ENCODE measurements around the gene PARN. TPM values are rescaled to one million over a fixed set of nuclear protein-coding genes. Genes with fewer than 3 reads are reported as not detected.
A peak's percentile ranks its signal among the peaks of the same experiment; 100 is the strongest.

PARN gene
- total and polyA plus RNA-seq, 9 of the 15 experiments (the other 6 are each of a cell fraction or from before 2014, with no cell fraction given): 9.6 to 51.3 (median 40.4) TPM

GRCh38 chr16:14669776-14670175 lies 39.7 kb upstream of the PARN start:
- POLR2A ChIA-PET: no interaction called here
- FAIRE-seq (no peak), DNase-seq (ENCODE audit: extremely low read depth in 1 of 4, low spot score in 3 of 4) (no peak), ATAC-seq (no peak)
- no peak overlapping the region for H2AFZ ChIP-seq (ENCODE audit: low read depth, low read length)
- H3K79me2 ChIP-seq (ENCODE audit: control insufficient read depth, insufficient read depth, low read length): no peaks in the 10 kb centered on the region
- H3K36me3 ChIP-seq (ENCODE audit: control insufficient read depth, insufficient read depth, low read length): peaks cover 35% of the 10 kb centered on the region
- H3K27ac ChIP-seq (ENCODE audit: extremely low read depth, low read depth, low read length): no peak overlapping the region
- H3K9me3 ChIP-seq (replicated peaks; ENCODE audit: control insufficient read depth, insufficient read depth, low read depth, low read length): no peaks in the 10 kb centered on the region
- CTCF ChIA-PET (ENCODE audit: low intra/inter-chr PET ratio): no interaction called here
- BruUV-seq (replicated peaks): no TSS peak
- no peaks in the 10 kb centered on the region; a peak in 1 of 5 replicates for H3K4me1 ChIP-seq (replicated peaks in 1 of 2; ENCODE audit: control insufficient read depth in 2 of 2, insufficient read depth in 2 of 2, low read length in 2 of 2)
- H3K27me3 ChIP-seq (ENCODE audit: control insufficient read depth in 2 of 2, insufficient read depth in 2 of 2, low read length in 2 of 2): no peaks in the 10 kb centered on the region
- H3K4me3 ChIP-seq: no peak overlapping the region
- 0 out of 2 replicates have a peak, but pooled peaks cover 1% of the 10 kb centered on the region for H4K20me1 ChIP-seq (replicated peaks; ENCODE audit: control insufficient read depth, insufficient read depth, low read length)
- no peak overlapping the region for H3K4me2 ChIP-seq (ENCODE audit: insufficient read depth, low read length)
- intact Hi-C loops (cut with micrococcal nuclease) (no loop called here), in situ Hi-C loops (cut with MboI) (no loop called here)
- TF ChIP-seq, protein P1, sequence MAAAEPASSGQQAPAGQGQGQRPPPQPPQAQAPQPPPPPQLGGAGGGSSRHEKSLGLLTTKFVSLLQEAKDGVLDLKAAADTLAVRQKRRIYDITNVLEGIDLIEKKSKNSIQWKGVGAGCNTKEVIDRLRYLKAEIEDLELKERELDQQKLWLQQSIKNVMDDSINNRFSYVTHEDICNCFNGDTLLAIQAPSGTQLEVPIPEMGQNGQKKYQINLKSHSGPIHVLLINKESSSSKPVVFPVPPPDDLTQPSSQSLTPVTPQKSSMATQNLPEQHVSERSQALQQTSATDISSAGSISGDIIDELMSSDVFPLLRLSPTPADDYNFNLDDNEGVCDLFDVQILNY (CRISPR knock-in tag; IDR thresholded peaks at IDR 0.05): no peak
- TF ChIP-seq POLR2AphosphoS2 (IDR thresholded peaks at IDR 0.05; ENCODE audit: low read length): peak; percentile 41; the same call in 1 of the 2 replicates
- H3K9ac ChIP-seq (ENCODE audit: insufficient read depth in 1 of 2, low read depth in 2 of 2, low read length in 2 of 2): no peak overlapping the region
- no peaks in the 10 kb centered on the region for H3K9me1 ChIP-seq (ENCODE audit: control insufficient read depth, insufficient read depth, low read length)
- 84% methylated on average over 4 of the region's 4 CpGs for WGBS (ENCODE audit: insufficient coverage, low coverage, missing lambda C conversion rate)

DNA sequence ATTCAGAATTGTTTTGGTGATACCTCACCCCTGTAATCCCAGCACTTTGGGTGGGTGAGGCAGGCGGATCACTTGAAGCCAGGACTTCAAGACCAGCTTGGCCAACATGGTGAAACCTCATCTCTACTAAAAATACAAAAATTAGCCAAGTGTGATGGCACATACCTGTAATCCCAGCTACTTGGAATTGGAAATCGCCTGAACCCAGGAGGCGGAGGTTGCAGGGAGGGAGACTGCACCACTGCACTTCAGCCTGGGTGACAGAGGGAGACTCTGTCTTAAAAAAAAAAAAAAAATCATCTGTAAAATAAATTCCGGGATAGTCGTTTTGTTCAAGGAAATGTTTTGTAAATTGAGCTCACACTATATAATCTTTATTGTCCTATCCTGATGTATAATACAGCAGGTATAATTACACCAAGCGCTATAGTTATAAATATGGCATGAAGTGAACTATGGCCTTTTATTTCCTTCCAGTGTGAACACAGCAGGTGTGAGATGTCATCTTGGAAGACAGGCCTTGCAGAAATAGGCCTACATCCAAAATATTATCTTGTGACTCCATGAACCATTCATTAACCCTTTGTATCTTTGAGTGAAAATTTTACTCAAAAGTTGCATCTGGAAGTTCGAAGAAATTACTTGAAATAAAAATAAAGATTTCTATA lies 38.6 kb upstream of the PARN start:
- DNase-seq (ENCODE audit: extremely low read depth in 1 of 4, low spot score in 3 of 4) (no peak), FAIRE-seq (no peak), ATAC-seq (no peak)
- intact Hi-C loops (cut with micrococcal nuclease) (no loop called here), in situ Hi-C loops (cut with MboI) (no loop called here)
- Histone ChIP-seq H3K9ac (ENCODE audit: insufficient read depth in 1 of 2, low read depth in 2 of 2, low read length in 2 of 2) (no peak overlapping the region), H3K79me2 (ENCODE audit: control insufficient read depth, insufficient read depth, low read length) (no peaks in the 10 kb centered on the region), H2AFZ (ENCODE audit: low read depth, low read length) (no peak overlapping the region), H4K20me1 (replicated peaks; ENCODE audit: control insufficient read depth, insufficient read depth, low read length) (0 out of 2 replicates have a peak, but pooled peaks cover 5% of the 10 kb centered on the region), H3K4me2 (ENCODE audit: insufficient read depth, low read length) (no peak overlapping the region), H3K4me3 (no peak overlapping the region), H3K9me1 (ENCODE audit: control insufficient read depth, insufficient read depth, low read length) (no peaks in the 10 kb centered on the region), H3K4me1 (replicated peaks in 1 of 2; ENCODE audit: control insufficient read depth in 2 of 2, insufficient read depth in 2 of 2, low read length in 2 of 2) (no peaks in the 10 kb centered on the region; a peak in 1 of 5 replicates), H3K27me3 (ENCODE audit: control insufficient read depth in 2 of 2, insufficient read depth in 2 of 2, low read length in 2 of 2) (no peaks in the 10 kb centered on the region), H3K27ac (ENCODE audit: extremely low read depth, low read depth, low read length) (no peak overlapping the region), H3K9me3 (replicated peaks; ENCODE audit: control insufficient read depth, insufficient read depth, low read depth, low read length) (no peaks in the 10 kb centered on the region), H3K36me3 (ENCODE audit: control insufficient read depth, insufficient read depth, low read length) (peaks cover 46% of the 10 kb centered on the region)
- 93% methylated on average over 7 of the region's 7 CpGs for WGBS (ENCODE audit: insufficient coverage, low coverage, missing lambda C conversion rate)
- ChIA-PET POLR2A (no interaction called here), CTCF (ENCODE audit: low intra/inter-chr PET ratio) (no interaction called here)
- BruUV-seq (replicated peaks): no TSS peak
- TF ChIP-seq ZNF655 (CRISPR knock-in tag; IDR thresholded peaks at IDR 0.05): no peak

Measured in K562 (cell line).